HepG2 (cell line): ENCODE data around the gene AUTS2. TPM values are rescaled to one million over a fixed set of nuclear protein-coding genes. Genes with fewer than 3 reads are reported as not detected.

Experiments
- ATAC-seq: fragments of 200-7000 bp; cut with Tn5 transposase; 3 replicates; pipeline ENCODE4 v1.9.1; 2020; ENCODE audit warnings: mild to moderate bottlenecking, moderate library complexity
- BruUV-seq: library from RNA; stranded (reverse); fragments of 400-500 nt; replicated peaks from 2 replicates; lab custom pipeline; 2021; lab: Mats Ljungman, UMichigan
- CTCF ChIA-PET: fragments of 300-600 bp; formaldehyde crosslinking; extraction: SDS; loops from one replicate; lab custom pipeline; 2021; ENCODE audit warnings: low total read pairs, inconsistent platforms, low intra/inter-chr PET ratio; lab: Yijun Ruan, JAX
- POLR2A ChIA-PET: fragments of 350-600 bp; sonication (Branson Sonifier 250); formaldehyde crosslinking; loops from one replicate; lab custom pipeline; 2020; ENCODE audit warnings: antibody characterized with exemption, inconsistent platforms; lab: Yijun Ruan, JAX
- DNase-seq: peaks from one replicate; pipeline ENCODE4 v3.0.0-alpha.2; 2015; ENCODE audit warnings: low spot score
- FAIRE-seq: peaks from 3 replicates; lab custom pipeline; 2011; peaks lifted over from hg19 to GRCh38; lab: Jason Lieb, UNC
- H2AFZ ChIP-seq: one replicate; pipeline ENCODE4 v1.6.1; 2011; ENCODE audit warnings: low read length, inconsistent platforms
- H3K27ac ChIP-seq: fragments of 300-600 bp; 3 replicates; pipeline ENCODE4 v1.8.0; 2011; ENCODE audit warnings: mixed run types, mild to moderate bottlenecking, mixed read lengths, low read length, inconsistent platforms; ENCODE audit not compliant: insufficient read depth; ENCODE audit errors: extremely low read length
- H3K27me3 ChIP-seq, 2 experiments: fragments of 200-600 bp in 1 of 2; 2 replicates in 1 of 2; 3 replicates in 1 of 2; pipeline versions ENCODE4 v1.6.0 to v1.8.0; 2011; ENCODE audit warnings: low read length in 2 of 2, mild to moderate bottlenecking in 2 of 2, moderate library complexity in 2 of 2, inconsistent platforms in 1 of 2; ENCODE audit not compliant: insufficient read depth in 2 of 2, control insufficient read depth in 1 of 2
- H3K36me3 ChIP-seq, 2 experiments: fragments of 200-600 bp in 1 of 2; replicated peaks in 1 of 2; 2 replicates in 1 of 2; 3 replicates in 1 of 2; pipeline versions ENCODE4 v1.5.1 to v1.8.0; 2011; ENCODE audit warnings: low read length in 2 of 2, inconsistent platforms in 1 of 2; ENCODE audit not compliant: insufficient read depth in 2 of 2, control insufficient read depth in 1 of 2
- H3K4me1 ChIP-seq: 2 replicates; pipeline ENCODE4 v1.5.1; 2012; ENCODE audit warnings: low read length, inconsistent platforms; ENCODE audit not compliant: insufficient read depth
- H3K4me2 ChIP-seq: 2 replicates; pipeline ENCODE4 v1.6.0; 2011; ENCODE audit warnings: low read depth, low read length, inconsistent platforms
- H3K4me3 ChIP-seq, 3 experiments: fragments of 200-600 bp in 1 of 3; sonication (generic), shearing (Covaris generic) in 1 of 3; replicated peaks in 1 of 3; 2 replicates each; pipeline ENCODE4 v1.5.1; 2011 to 2016; ENCODE audit warnings: low read length in 3 of 3, inconsistent platforms in 2 of 3, low read depth in 2 of 3, mild to moderate bottlenecking in 2 of 3, control low read depth in 1 of 3, mixed read lengths in 1 of 3; ENCODE audit not compliant: insufficient read depth in 1 of 3
- H3K79me2 ChIP-seq: one replicate; pipeline ENCODE4 v1.6.1; 2011; ENCODE audit warnings: low read length, inconsistent platforms; ENCODE audit not compliant: insufficient read depth
- H3K9ac ChIP-seq: 2 replicates; pipeline ENCODE4 v1.6.0; 2011; ENCODE audit warnings: mild to moderate bottlenecking, low read depth, low read length, inconsistent platforms; ENCODE audit not compliant: insufficient read depth
- H3K9me3 ChIP-seq: 2 replicates; pipeline ENCODE4 v1.5.1; 2012; ENCODE audit warnings: mild to moderate bottlenecking, low read length
- H4K20me1 ChIP-seq: 2 replicates; pipeline ENCODE4 v1.6.0; 2011; ENCODE audit warnings: inconsistent platforms, mild to moderate bottlenecking, low read length, moderate library complexity; ENCODE audit not compliant: insufficient read depth
- ARID5B ChIP-seq: IDR thresholded peaks from 2 replicates; pipeline ENCODE4 v1.4.0; 2020; ENCODE audit warnings: mild to moderate bottlenecking, missing genetic modification reagents
- BCL3 ChIP-seq: sonication (generic); formaldehyde crosslinking; IDR thresholded peaks from 2 replicates; pipeline ENCODE4 v1.5.1; 2020; ENCODE audit warnings: mild to moderate bottlenecking, missing genetic modification reagents, moderate library complexity
- CENPT ChIP-seq: sonication (generic); formaldehyde crosslinking; IDR thresholded peaks from 2 replicates; pipeline ENCODE4 v1.8.0; 2022; ENCODE audit warnings: low read depth, mild to moderate bottlenecking, moderate library complexity, missing genetic modification reagents
- MYNN ChIP-seq: sonication (generic); formaldehyde crosslinking; IDR thresholded peaks from 2 replicates; pipeline ENCODE4 v1.4.0; 2020; ENCODE audit warnings: mild to moderate bottlenecking, low read depth, missing genetic modification reagents
- POLR2G ChIP-seq: fragments of 200-400 bp; formaldehyde crosslinking; IDR thresholded peaks from 2 replicates; pipeline ENCODE4 v1.6.1; 2018; ENCODE audit warnings: mild to moderate bottlenecking, low read depth, low read length, moderate library complexity
- TBL1XR1 ChIP-seq: fragments of 150-350 bp; IDR thresholded peaks from 2 replicates; pipeline ENCODE4 v1.6.1; 2014; ENCODE audit warnings: borderline replicate concordance, low read length; ENCODE audit not compliant: partially characterized antibody
- TCF7L2 ChIP-seq: IDR thresholded peaks from 2 replicates; pipeline ENCODE4 v1.6.1; 2011; ENCODE audit warnings: mild to moderate bottlenecking, low read depth, low read length, moderate library complexity
- TSC22D2 ChIP-seq: sonication (generic); formaldehyde crosslinking; IDR thresholded peaks from 2 replicates; pipeline ENCODE4 v1.5.1; 2020; ENCODE audit warnings: missing genetic modification reagents, mild to moderate bottlenecking, borderline replicate concordance
- ZBTB33 ChIP-seq: sonication (generic); formaldehyde crosslinking; IDR thresholded peaks from 2 replicates; pipeline ENCODE4 v1.4.0; 2020; ENCODE audit warnings: missing genetic modification reagents
- ZNF124 ChIP-seq: sonication (generic); formaldehyde crosslinking; IDR thresholded peaks from 2 replicates; pipeline ENCODE4 v1.4.0; 2020; ENCODE audit warnings: missing genetic modification reagents
- ZNF503 ChIP-seq: sonication (generic); formaldehyde crosslinking; IDR thresholded peaks from 2 replicates; pipeline ENCODE4 v1.4.0; 2020; ENCODE audit warnings: missing genetic modification reagents
- ZNF558 ChIP-seq: sonication (generic); formaldehyde crosslinking; IDR thresholded peaks from 2 replicates; pipeline ENCODE4 v1.9.0; 2022; ENCODE audit warnings: mild to moderate bottlenecking, missing genetic modification reagents, borderline replicate concordance
- ZNF562 ChIP-seq: sonication (generic); formaldehyde crosslinking; IDR thresholded peaks from 2 replicates; pipeline ENCODE4 v1.8.0; 2022; ENCODE audit warnings: missing genetic modification reagents, borderline replicate concordance
- ZNF746 ChIP-seq: sonication (generic); formaldehyde crosslinking; IDR thresholded peaks from 2 replicates; pipeline ENCODE4 v1.8.0; 2022; ENCODE audit warnings: mild to moderate bottlenecking, missing genetic modification reagents
- WGBS: methylation state at CpG from one replicate; pipeline ENCODE4 v1.1.6; 2017; ENCODE audit warnings: low lambda C conversion rate; 5-methylcytosine and 5-hydroxymethylcytosine counted together
- in situ Hi-C: cut with HindIII; loops from 2 replicates; pipeline ENCODE4 v1.10.0; 2017; ENCODE audit warnings: low pct_unique_long_range_greater_than_20kb; ENCODE audit not compliant: extremely low pct_ligation_motif_present
- intact Hi-C: fragments of 100-400 bp; cut with micrococcal nuclease; formaldehyde crosslinking; loops from one replicate; pipeline ENCODE4 v1.10.0; 2022; ENCODE audit not compliant: unreplicated experiment
- polyA plus RNA-seq, 8 experiments: library from polyadenylated mRNA; depleted of rRNA in 3 of 8; stranded (reverse) in 7 of 8; unstranded in 1 of 8; fragments of >200 nt; fragmentation: Illumina TruSeq in 4 of 8; extraction: Trizol in 4 of 8; gene quantifications; 2 replicates each; pipeline versions ENCODE4 v1.2.1 to v1.2.3, GENCODE V29; 2011 to 2016; ENCODE audit warnings: low read depth in 4 of 8, missing spikeins in 1 of 8, mixed read lengths in 1 of 8; ENCODE audit not compliant: insufficient read depth in 1 of 8
- total RNA-seq, 5 experiments: library from RNA; depleted of rRNA; stranded (reverse); fragments of >200 nt; fragmentation: Illumina TruSeq; extraction: Trizol; gene quantifications; 2 replicates each; pipeline ENCODE4 v1.2.3, GENCODE V29; 2016; ENCODE audit warnings: low read depth in 1 of 5

AUTS2 gene
- total and polyA plus RNA-seq, 2 of the 13 experiments (the other 11 are each of a cell fraction or from before 2014, with no cell fraction given), result 0.38 TPM; not detected in 1

DNA sequence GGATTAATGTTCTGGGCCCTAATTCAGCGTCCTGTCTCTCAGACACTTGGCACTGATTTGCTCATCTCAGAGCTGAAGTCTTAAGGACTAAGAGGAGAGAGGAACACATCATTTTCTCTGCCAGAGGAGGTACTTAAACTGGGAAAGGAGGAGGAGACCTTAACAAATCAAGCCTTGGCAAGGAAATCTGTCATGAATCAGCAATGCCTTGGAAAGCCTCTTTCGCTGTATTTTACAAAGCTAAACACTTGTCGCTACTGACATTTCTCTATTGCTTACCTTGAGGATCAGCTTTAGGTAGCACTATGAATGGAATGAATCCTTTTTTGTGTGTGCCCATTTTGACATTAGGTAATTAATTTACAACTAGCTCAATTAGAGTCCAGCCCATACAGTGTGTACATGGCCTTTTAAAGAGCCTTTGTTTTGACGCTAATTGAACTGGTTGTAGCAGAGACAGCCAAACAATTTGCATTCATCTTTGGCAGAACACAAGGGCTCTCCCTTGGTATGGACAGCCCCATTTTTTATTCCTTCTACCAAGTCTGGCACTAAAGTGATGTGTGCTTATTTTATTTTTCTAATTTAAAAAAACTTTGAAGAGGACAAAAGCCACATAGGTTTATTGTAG is 37.4 kb downstream of the AUTS2 start (continued):
- TF ChIP-seq ZNF558, result no peak
- TF ChIP-seq ZNF746, result no peak
- TF ChIP-seq, all 625 proteins: peak for 0

GRCh38 chr7:69638674-69639073 is 40.4 kb downstream of the AUTS2 start:
- DNase-seq, result no peak
- Histone ChIP-seq H2AFZ (no peak overlapping the region), H3K27me3 (no peaks in the 10 kb centered on the region), H3K4me1 (no peaks in the 10 kb centered on the region), H3K27ac (no peak overlapping the region), H3K9me3 (no peaks in the 10 kb centered on the region), H4K20me1 (no peaks in the 10 kb centered on the region)
- ChIA-PET POLR2A (no interaction called here), CTCF (no interaction called here)
- WGBS, result 50% methylated on average over 1 of the region's 1 CpG
- no peak for ATAC-seq
- no peak for FAIRE-seq
- BruUV-seq, result no TSS peak
- intact Hi-C loops, result no loop called here
- TF ChIP-seq ZNF124 (CRISPR knock-in tag) (no peak), TCF7L2 (no peak), TSC22D2 (CRISPR knock-in tag) (no peak), ZNF503 (CRISPR knock-in tag) (no peak), ARID5B (CRISPR knock-in tag) (no peak), ZNF562 (no peak), ZBTB33 (CRISPR knock-in tag) (no peak), BCL3 (CRISPR knock-in tag) (no peak), CENPT (no peak), MYNN (CRISPR knock-in tag) (no peak), POLR2G (no peak), TBL1XR1 (no peak)
- TF ChIP-seq, all 625 proteins: peak for 0
- Histone ChIP-seq H3K4me3 (no peak overlapping the region), H3K9ac (no peak overlapping the region), H3K36me3 (no peaks in the 10 kb centered on the region), H3K4me2 (no peak overlapping the region), H3K79me2 (no peaks in the 10 kb centered on the region)
- in situ Hi-C loops, result no loop called here
